Stimulated activated CD8-positive, alpha-beta memory T cell treated with anti-CD3 and anti-CD28 coated beads, Interleukin-2, amount 100 ng/mL, for 48 hours (primary cell): ENCODE data around the gene HTR5A.
"Not testable (repeated sequence)": the region's sequence is repeated elsewhere in the genome, so short reads cannot be mapped to it uniquely, and the experiment has no call there.

Experiments used
- DNase-seq, 2 donors: peaks; one replicate each; pipeline ENCODE4 v3.0.0-alpha.2; 2020; ENCODE audit warnings: low read depth in 2 of 2

HTR5A gene

DNA sequence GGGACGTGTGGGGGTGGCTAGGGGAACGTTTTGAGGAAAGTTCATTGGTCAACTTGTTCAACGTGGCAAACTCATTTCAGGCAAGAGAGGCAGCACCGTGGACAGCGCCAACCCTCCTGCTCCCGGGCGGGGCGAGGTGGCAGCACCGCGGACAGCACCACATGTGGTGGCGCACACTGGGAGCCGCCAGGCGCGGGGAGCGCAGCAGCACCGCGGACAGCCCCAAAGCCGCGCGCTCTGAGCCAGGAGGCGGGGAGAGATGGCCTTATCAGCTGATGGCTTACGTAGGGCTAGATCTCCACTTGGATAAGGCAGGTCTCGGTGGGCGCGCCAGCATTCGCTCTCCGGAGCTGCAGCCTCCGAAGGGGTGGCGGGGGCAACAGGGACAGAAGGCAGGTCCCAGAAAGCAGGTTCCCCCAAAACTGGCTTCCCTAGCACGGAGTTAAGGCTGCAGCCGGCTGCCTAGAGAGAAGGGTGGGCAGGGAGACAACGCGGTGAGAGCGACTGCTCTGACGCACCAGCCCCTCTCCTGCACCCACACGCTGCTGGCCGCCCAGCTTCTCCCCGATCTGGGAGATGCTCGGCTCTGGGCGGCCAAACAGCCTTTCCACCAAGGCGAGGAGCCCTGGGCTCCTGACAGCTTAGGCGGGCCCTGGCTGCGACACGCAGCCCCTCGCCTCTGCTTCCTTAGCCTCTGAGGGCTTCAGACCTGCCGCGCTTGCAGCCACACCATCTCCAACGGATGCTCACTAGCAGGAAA lies at the start of gene HTR5A:
HTR5A (plus strand) TSS at position 333 of the 760 bp plus-strand sequence. CDS start 576 bp downstream, outside the sequence.
- peak; percentile 72 to 73 for DNase-seq

DNA sequence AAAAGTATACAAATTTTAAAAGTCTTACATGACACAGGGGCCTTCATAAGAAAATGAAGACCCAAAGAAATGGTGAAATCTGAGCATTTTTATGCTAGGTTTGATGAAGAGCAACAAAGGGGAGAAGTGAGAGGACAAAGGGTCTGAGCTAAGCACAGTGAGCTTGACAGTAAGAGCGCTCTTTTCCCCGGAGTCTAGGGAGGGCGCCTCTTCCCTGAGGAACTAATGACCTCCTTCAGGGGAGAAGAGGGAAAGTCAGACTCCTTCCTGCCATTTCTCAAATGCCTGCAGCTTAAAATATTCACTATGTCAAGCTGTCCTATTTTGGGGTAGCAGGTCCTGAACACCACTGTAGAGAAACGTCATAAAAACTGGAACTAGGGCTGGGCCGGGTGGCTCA lies 49.1 kb upstream of the HTR5A start:
- no peak for DNase-seq

DNA sequence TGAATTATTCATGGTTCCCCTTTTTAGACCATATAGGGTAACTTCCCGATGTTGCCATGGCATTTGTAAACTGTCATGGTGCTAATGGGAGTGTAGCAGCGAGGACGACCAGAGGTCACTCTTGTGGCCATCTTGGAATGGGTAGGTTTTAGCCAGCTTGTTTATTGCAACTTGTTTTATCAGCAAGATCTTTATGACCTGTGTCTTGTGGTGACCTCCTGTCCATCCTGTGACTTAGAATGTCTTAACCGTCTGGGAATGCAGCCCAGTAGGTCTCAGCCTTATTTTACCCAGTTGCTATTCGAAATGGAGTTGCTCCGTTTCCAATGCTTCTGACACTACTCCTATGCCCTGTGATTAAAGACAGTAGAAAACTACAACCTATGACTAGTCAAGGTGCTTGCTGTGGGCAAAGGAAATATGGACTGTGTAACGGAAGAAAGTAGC lies 48.4 kb upstream of the HTR5A start:
- no peak for DNase-seq

DNA sequence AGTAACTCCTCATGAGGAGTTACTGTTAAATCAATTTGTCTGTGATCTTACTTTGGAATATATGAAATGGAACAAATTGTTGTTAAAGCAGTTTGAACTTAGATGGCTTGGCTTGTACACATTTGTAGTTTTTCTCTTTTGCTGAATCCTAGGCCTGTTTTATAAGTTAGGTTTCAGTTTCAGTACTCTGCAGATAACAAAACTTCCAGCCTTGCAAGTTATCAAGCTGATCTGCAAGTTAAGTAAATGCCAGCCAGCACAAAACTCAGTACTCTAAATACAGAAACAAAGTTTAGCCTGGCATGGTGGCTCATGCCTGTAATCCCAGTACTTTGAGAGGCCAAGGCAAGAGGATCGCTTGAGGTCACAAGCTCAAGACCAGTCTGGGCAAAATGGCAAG lies 42.2 kb upstream of the HTR5A start:
- no peak for DNase-seq

DNA sequence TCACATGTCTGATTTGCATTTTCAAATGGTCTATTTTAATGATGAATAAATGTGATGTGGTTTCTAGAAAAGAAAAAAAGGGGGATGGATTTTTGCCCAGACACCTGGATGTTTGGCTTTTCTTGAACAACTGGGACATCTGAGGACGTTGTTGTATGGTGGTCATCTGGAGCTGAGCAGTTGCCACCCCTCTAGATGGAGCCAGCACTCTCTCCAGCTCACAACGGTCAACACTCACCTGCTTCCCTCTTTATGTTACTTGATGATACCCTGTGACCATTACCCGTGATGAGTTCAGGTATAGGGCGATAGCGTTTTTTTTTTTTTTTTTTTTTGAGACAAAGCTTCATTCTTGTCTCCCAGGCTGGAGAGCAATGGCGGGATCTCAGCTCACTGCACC lies 37.1 kb upstream of the HTR5A start:
- no peak for DNase-seq

DNA sequence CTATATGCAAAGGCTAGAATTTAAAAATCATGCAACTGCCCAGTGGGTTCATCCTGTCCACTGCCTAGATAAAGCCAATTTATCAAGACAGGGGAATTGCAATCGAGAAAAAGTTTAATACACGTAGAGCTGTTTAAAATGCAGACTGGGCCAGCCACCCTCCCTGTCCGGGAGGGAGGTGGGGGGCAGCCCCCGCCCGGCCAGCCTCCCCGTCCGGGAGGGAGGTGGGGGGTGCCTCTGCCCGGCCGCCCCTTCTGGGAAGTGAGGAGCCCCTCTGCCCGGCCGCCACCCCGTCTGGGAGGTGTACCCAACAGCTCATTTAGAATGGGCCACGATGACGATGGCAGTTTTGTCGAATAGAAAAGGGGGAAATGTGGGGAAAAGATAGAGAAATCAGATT lies 35.6 kb upstream of the HTR5A start:
- DNase-seq, result not testable (repeated sequence)

DNA sequence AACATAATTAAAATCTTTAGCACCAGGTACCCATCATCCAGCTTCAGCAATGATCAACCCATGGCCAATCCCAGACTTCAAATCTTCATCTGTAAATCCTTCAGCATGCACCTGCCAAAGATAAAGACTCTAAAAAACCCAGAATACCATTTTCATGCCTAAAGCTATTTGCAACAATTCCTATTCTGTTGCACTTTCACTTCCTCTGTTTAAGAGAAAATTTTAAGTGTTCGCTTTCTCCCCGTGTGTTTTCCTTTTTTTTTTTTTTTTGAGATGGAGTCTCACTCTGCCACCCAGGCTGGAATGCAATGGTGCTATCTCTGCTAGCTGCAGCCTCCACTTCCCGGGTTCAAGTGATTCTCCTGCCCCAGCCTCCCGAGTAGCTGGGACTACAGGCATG lies 31.8 kb upstream of the HTR5A start:
- no peak for DNase-seq

DNA sequence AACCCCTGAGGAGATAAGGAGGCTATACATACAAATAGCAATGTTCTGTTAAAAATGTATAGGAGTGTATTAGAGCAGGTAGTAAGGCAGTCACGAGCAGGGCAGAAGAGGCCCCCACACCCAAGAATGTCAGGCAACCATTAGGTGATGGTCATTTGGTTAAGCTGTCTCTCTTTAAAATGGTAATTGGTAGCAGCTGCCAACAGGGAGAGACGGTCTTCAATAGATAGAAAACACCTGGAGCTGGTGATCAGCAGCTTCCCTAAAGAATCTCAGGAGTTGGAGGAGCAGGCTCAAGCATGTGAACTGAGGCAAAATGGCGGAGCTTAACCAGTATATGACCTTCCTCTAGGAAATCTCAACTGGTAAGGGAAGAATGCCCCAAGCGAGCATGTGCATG lies 26.4 kb upstream of the HTR5A start:
- DNase-seq, result no peak

DNA sequence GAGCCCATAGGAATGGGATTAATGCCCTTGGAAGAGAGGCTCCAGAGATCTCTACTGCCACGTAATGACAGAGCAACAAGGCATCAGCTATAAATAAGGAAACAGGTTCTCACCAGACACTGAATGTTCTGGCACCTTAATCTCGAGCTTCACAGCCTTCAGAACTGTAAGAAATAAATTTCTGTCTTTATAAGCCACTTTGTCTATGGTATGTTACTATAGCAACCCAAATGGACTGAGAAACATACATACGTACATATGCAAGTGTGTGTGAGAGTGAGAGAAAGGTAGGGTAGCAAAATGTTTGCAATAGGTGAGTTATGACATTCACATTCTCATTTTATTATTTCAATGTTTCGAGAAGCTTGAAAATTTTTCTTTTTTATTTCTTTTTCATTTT lies 22.1 kb upstream of the HTR5A start:
- no peak for DNase-seq

DNA sequence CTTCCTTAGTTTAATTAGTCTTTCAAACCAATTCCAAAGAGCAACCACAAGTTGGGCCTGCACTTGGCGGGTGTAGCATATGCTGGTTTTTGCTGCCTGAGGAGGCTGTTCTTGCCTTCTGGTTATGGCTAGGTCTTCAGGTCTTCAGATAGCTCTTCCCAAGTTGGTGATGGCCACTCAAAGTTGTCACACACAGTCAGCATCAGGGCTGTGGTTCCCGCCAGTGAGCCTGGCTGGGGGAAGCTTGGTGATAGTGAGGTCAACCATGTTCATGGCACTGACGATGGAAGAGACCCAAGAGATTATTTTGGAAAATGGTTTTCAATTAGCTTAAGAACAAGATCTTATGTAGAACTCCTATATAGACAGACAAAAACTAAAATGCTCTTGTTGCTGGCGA lies 18.8 kb upstream of the HTR5A start:
- no peak for DNase-seq

DNA sequence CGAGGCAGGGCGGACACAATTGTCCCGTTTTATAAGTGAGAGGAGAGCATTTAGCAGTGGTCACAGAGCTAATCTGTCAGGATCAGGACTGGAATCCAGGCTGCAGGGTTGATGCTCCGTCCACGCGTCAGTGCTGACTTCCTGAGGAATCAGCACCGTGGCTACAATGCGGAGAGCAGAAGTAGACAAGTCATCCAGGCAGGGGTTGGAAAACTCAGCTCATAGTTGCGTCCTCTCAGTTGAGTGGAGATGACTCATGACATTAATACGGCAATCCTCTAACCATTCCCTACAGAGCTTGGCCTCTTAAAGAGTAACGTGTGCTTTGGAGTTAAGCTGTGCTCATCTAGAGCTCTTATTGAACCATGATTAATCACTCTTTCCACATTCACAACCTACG lies 17.1 kb upstream of the HTR5A start:
- no peak for DNase-seq

DNA sequence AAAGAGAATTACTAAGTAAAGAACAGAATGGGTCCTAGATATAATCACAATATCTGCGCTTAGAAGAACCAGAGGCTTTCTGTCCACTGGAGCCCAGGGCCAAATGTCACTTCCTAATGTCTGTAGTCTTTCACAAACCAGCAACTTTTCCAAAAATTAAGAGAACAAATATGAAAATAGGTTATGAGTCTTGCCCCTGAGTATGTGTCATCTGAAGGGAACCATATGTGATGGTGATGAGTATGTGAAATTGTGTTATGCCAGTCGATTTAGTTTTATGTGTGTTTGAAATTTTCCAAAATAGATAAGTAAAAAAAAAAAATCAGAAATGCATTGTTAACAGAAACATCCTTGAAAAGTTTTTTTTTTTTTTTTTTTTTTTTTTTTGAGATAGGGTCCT lies 15.4 kb upstream of the HTR5A start:
- DNase-seq, result no peak

DNA sequence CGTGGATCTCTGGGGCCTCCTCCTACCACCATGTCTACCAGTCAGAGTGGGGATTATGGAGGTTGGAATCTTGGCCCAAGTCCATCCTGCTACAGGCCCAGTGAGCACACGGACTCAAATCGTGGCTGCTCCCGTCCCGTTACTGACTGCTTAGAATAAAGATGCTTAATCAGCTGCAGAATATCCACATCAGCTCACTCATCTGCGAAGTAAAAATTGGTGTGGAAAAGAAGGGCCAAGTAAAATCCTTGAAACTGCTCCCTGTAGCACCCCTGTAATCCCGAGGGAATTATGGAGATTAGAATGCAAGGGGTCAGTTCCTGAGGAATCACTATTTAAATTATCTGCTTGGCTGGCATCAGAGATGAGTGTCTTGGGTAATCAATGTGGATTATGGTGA lies 13.0 kb upstream of the HTR5A start:
- no peak for DNase-seq

DNA sequence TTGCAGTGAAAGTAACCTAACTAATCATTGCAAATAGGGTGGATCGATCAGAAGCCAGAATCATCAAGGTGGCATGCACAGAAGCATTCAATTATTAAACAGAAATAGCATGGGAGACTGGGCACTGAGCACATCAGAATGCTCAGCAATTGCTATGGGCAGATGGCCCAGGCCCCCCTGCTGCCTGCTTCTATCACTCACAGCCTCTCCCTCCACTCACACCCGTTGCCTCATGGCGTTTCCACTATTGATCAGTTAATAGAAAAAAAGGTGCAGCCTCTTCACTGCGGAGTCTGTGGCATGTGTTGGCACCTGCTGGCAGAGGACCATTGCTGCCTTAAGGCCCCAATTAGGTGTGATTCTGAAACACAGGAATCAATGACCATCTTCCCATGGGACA lies 11.2 kb upstream of the HTR5A start:
- DNase-seq, result no peak

DNA sequence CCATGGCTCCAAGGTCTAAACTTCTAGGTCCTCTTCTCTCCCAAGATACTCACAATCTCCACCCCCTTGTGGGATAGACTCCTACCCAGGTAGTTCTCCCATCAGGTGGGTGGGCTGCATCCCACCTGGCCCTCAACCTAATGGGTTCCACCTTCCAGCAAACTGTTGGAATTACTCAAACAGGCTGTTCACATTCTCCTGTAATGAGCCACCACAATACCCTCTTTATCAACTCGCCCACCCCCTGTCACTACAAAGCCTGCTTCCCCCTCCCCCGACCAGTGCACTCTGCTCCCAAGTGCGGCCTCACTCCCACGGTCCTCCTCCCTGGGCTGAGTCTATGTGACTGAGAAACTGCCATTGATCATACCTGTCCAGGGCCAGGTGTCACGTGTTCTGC lies 10.4 kb upstream of the HTR5A start:
- DNase-seq, result no peak

DNA sequence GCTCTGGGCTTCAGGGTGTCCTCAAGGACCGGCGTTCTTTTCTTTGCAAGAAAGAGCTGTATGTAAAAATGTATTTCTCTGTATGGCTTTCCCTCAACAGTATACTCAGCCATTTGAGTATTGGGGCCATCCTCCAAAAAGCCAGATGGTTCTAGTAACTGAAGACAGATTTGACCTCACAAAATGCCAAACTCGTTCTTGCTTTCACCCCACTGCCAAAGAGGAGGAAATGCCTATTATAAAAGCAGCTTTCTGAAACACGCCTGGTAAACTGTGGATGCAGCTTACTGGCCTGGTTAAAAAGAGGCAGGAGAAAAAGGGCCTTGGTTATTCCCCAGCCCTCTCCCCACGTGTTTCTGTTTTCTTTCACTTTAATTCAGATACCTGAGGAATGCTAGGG lies 7.7 kb upstream of the HTR5A start:
- no peak for DNase-seq

DNA sequence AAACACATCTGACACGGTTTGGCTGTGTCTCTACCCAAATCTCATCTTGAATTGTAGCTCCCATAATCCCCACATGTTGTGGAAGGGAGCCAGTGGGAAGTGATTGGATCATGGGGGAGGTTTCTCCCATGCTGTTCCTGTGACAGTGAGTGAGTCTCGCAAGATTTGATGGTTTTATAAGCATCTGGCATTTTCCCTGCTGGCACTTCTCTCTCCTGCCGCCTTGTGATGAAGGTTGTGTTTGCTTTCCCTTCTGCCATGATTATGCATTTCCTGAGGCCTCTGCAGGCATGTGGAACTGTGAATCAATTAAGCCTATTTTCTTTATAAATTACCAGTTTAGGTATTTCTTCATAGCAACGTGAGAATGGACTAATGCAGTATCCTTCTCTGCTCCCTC lies 5.9 kb upstream of the HTR5A start:
- DNase-seq, result no peak

DNA sequence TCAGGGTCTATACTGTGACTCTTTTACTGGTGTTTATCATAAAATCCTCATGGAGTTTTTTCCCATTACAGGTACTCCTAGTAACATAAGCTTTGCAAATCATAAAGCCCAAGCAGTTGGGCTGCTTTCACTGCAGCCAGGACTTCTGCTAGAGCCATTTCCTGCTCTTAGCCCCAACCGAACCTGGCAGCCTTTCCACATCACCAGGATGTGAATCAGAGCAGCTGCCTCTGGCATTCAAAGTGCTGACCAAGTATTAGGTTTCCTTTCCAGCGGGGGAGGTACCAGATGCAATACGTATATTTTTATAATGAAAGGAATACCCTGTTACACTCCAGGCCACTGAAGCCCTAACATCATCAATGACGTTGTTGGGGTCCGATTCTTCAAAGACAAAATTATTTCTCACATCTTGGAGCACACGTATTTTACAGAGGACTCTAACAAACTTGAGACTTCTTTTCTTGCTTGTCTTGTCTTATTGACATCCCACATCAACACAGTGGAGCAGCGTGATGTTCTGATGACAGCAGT lies 3.6 kb upstream of the HTR5A start:
- DNase-seq, result no peak

DNA sequence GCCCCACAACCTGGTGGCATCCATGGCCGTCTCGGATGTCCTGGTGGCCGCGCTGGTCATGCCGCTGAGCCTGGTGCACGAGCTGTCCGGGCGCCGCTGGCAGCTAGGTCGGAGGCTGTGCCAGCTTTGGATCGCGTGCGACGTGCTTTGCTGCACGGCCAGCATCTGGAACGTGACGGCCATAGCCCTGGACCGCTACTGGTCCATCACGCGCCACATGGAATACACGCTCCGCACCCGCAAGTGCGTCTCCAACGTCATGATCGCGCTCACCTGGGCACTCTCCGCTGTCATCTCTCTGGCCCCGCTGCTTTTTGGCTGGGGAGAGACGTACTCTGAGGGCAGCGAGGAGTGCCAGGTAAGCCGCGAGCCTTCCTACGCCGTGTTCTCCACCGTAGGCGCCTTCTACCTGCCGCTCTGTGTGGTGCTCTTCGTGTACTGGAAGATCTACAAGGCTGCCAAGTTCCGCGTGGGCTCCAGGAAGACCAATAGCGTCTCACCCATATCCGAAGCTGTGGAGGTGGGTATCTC lies 1.1 kb downstream of the HTR5A start:
- no peak for DNase-seq

DNA sequence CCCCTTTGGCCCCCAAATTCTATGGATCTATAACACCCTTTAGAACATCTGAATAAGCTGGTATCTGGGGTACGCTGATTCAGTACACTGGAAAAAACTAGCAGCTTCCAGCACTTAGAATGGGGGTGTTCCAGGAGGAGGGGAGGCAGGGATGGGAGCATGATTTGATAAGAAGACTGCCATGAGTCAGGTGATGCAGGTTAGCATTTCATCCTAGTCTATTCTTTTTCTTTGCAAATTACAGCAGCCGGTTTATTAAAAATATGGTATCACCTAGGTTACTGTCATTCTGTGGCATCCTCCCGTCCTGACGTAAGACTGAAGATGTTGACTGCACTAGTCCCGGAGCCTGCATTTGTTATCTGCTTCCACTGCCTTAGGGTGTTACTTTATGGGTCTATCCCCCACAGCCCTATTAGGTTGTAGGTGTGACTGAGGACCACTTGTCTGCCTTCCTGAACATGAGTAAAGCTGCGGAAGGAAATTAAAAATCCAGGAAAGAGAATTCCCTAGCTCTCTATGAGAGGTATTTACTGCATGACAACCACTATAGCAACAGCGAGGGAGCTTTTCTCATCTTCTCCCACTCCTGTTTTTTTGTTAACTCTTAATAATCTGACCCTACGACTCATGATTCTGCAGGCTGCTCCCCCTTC lies 1.9 kb downstream of the HTR5A start:
- no peak for DNase-seq

DNA sequence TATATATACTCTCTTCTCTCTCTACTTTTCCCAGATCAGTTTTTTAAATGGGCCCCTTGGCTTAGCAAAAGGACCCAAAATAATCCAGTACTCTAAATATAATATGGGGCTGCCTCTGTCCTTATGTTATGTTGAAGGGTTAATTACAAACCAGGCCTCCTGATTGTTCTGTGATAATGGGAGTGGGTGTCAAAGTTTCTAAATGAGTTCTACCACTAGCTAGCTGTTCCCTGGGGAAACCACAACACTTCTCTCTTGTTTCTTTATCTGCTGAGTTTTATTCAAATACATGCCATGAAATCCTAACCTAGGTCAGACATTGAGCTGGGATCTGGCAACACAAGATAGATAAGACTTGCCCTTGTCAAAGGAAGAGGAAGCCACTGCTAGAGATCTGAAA lies 3.8 kb downstream of the HTR5A start:
- no peak for DNase-seq

DNA sequence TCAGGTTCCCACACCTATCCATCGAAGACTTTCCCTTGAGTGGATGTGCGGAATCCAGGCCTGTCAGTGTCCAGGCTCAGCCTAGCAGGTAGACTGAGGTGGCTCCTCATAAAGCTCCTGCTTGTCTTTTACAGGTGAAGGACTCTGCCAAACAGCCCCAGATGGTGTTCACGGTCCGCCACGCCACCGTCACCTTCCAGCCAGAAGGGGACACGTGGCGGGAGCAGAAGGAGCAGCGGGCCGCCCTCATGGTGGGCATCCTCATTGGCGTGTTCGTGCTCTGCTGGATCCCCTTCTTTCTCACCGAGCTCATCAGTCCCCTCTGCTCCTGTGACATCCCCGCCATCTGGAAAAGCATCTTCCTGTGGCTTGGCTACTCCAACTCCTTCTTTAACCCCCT lies 13.9 kb downstream of the HTR5A start:
- DNase-seq, result no peak

DNA sequence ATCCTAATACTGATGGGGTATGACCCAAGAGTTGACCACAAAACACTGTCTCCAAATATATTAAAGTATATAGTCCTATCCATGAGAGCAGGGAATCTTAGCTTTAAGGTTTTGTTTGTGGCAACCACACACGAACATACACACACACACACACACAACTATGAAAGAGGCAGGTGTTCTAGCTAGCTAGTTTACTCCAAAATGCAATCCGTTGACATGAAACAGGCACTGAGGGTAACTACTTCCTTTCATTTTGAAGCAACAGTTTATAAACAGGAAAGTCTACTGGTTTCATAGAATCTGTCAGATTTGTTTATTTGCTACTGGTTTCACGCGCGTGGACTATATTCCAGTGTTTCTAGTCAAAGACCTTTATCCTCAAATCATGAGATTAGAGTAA lies 14.8 kb downstream of the HTR5A start:
- DNase-seq, result no peak
